OCI-LY1 (cell line): ENCODE data around the gene ATP8B2.
A peak's percentile ranks its signal among the peaks of the same experiment; 100 is the strongest.

Source experiments
- H2AFZ ChIP-seq: fragments of 200-600 bp; sonication (generic), shearing (Covaris generic); 2 replicates; pipeline ENCODE4 v1.6.0; 2014; ENCODE audit warnings: antibody characterized with exemption, mild to moderate bottlenecking, low read length
- H3F3A ChIP-seq: fragments of 200-600 bp; sonication (generic), shearing (Covaris generic); 2 replicates; pipeline ENCODE4 v1.6.0; 2014; ENCODE audit warnings: mild to moderate bottlenecking, antibody characterized with exemption, low read length, moderate library complexity; ENCODE audit not compliant: insufficient read depth
- H3K27ac ChIP-seq: fragments of 200-600 bp; sonication (generic); 2 replicates; pipeline ENCODE4 v1.5.1; 2014; ENCODE audit warnings: low read length, mixed run types, mild to moderate bottlenecking, low read depth; ENCODE audit not compliant: poor library complexity, severe bottlenecking
- H3K27me3 ChIP-seq: fragments of 200-600 bp; sonication (generic); 2 replicates; pipeline ENCODE4 v1.6.0; 2014; ENCODE audit warnings: antibody characterized with exemption, mild to moderate bottlenecking, low read length, moderate library complexity; ENCODE audit not compliant: insufficient read depth
- H3K36me3 ChIP-seq: fragments of 200-600 bp; sonication (generic); 2 replicates; pipeline ENCODE4 v1.6.1; 2014; ENCODE audit warnings: mild to moderate bottlenecking, antibody characterized with exemption, low read length, moderate library complexity, mixed read lengths; ENCODE audit not compliant: insufficient read depth
- H3K4me1 ChIP-seq: fragments of 200-600 bp; sonication (generic); 2 replicates; pipeline ENCODE4 v1.5.1; 2014; ENCODE audit warnings: mild to moderate bottlenecking, low read length, moderate library complexity; ENCODE audit not compliant: insufficient read depth, severe bottlenecking
- H3K4me2 ChIP-seq: fragments of 200-600 bp; sonication (generic), shearing (Covaris generic); 2 replicates; pipeline ENCODE4 v1.6.1; 2014; ENCODE audit warnings: low read length
- H3K4me3 ChIP-seq: fragments of 200-600 bp; sonication (generic); 2 replicates; pipeline ENCODE4 v1.5.1; 2014; ENCODE audit warnings: low read length, low read depth, mild to moderate bottlenecking, mixed read lengths; ENCODE audit not compliant: poor library complexity, severe bottlenecking
- H3K79me2 ChIP-seq: fragments of 200-600 bp; shearing (Covaris generic); 2 replicates; pipeline ENCODE4 v1.6.1; 2016; ENCODE audit warnings: mixed run types, low read length, mixed read lengths; ENCODE audit not compliant: insufficient read depth
- H3K9ac ChIP-seq: fragments of 200-600 bp; sonication (generic), shearing (Covaris generic); 2 replicates; pipeline ENCODE4 v1.6.1; 2014; ENCODE audit warnings: mild to moderate bottlenecking, low read length, mixed read lengths
- H3K9me2 ChIP-seq: fragments of 200-600 bp; sonication (generic), shearing (Covaris generic); 2 replicates; pipeline ENCODE4 v1.6.1; 2014; ENCODE audit warnings: low read depth, mild to moderate bottlenecking, low read length, mixed read lengths
- H3K9me3 ChIP-seq: fragments of 200-600 bp; shearing (Covaris generic); 2 replicates; pipeline ENCODE4 v1.6.1; 2014; ENCODE audit warnings: low read length, mixed read lengths
- H4K20me1 ChIP-seq: fragments of 200-600 bp; sonication (generic), shearing (Covaris generic); 2 replicates; pipeline ENCODE4 v1.6.0; 2016; ENCODE audit warnings: mild to moderate bottlenecking, low read length; ENCODE audit not compliant: insufficient read depth
- EZH2 ChIP-seq: fragments of 200-600 bp; sonication (generic), shearing (Covaris generic); IDR thresholded peaks from 2 replicates; pipeline ENCODE4 v1.8.0; 2017; ENCODE audit warnings: borderline replicate concordance, mixed run types, mild to moderate bottlenecking, antibody characterized with exemption, low read length, moderate library complexity, mixed read lengths
- TF ChIP-seq, protein P1 (sequence below): fragments of 200-600 bp; sonication (generic), shearing (Covaris generic); IDR thresholded peaks from 2 replicates; pipeline ENCODE4 v1.5.1; 2017; ENCODE audit warnings: mild to moderate bottlenecking, antibody characterized with exemption, low read length, moderate library complexity, mixed read lengths

The ATP8B2 gene

GRCh38 chr1:154324241-154324640 is 1.1 kb upstream of the ATP8B2 start:
- Histone ChIP-seq H3K4me1 (peaks cover 24% of the 10 kb centered on the region), H2AFZ (no peak overlapping the region), H3K36me3 (no peaks in the 10 kb centered on the region), H3K9me2 (no peaks in the 10 kb centered on the region), H3F3A (no peaks in the 10 kb centered on the region), H3K79me2 (no peaks in the 10 kb centered on the region), H3K4me2 (peak overlapping the region; percentile 99), H4K20me1 (no peaks in the 10 kb centered on the region), H3K27me3 (peaks cover 2% of the 10 kb centered on the region; the same call in 1 of the 2 replicates), H3K27ac (no peak overlapping the region), H3K9ac (no peak overlapping the region), H3K9me3 (no peaks in the 10 kb centered on the region), H3K4me3 (peak overlapping the region; percentile 91)
- TF ChIP-seq, protein P1, sequence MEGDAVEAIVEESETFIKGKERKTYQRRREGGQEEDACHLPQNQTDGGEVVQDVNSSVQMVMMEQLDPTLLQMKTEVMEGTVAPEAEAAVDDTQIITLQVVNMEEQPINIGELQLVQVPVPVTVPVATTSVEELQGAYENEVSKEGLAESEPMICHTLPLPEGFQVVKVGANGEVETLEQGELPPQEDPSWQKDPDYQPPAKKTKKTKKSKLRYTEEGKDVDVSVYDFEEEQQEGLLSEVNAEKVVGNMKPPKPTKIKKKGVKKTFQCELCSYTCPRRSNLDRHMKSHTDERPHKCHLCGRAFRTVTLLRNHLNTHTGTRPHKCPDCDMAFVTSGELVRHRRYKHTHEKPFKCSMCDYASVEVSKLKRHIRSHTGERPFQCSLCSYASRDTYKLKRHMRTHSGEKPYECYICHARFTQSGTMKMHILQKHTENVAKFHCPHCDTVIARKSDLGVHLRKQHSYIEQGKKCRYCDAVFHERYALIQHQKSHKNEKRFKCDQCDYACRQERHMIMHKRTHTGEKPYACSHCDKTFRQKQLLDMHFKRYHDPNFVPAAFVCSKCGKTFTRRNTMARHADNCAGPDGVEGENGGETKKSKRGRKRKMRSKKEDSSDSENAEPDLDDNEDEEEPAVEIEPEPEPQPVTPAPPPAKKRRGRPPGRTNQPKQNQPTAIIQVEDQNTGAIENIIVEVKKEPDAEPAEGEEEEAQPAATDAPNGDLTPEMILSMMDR, result no peak
- TF ChIP-seq EZH2, result no peak

DNA sequence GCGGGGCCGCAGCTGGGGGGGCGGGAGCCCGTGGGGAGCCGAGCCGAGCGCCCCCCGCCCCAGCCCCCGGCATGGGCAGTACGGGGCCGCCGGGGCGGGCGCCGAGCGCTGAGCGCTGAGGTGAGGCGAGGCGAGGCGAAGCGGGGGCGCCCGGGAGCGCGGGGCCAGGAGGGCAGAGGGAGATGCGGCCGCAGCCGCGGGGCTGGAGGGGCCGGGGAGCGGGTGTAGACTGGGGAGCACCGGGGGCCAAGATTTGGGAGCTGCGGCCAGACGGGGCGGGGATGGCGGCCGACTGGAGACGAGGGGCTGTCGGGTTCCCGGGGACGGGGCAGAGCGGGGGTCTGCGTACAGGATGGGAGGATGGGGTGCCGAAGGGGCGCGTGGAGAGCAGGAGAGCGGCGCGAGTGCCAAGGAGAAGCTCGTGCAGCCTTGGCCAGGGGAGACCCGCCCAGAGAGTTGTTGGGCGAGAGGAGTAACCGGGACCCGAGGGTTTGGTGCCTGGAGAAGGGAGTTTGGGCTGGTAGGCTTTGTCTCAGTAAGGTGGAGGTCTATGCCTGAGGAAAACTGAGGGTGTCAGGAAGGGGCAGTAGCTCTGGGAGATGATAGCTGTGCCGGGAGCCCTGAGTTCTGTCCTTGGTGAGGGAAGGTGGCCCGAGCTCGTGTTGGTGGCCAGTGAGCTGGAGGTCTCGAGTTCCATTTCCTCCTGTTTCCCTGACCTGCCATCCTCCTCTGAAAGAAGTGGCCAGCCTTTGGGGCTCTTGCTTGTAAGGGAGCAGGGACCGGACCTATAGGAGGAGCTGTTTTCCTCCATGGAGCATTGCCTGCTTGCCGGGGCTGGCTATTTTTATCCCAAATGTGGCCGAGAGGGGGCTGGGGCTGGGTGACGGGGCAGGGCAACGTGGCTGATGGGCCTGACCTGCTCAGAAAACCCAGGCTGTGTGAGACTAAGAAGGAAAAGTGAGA is 539 bp downstream of the ATP8B2 start:
- Histone ChIP-seq H3K9me3 (no peaks in the 10 kb centered on the region), H3K36me3 (no peaks in the 10 kb centered on the region), H2AFZ (no peak overlapping the region)

GRCh38 chr1:154326546-154327465 is 1.5 kb downstream of the ATP8B2 start:
- no peaks in the 10 kb centered on the region for H4K20me1 ChIP-seq
- no peaks in the 10 kb centered on the region for H3K36me3 ChIP-seq
- no peak overlapping the region for H2AFZ ChIP-seq
- H3K4me3 ChIP-seq, result no peak overlapping the region
- no peaks in the 10 kb centered on the region for H3K9me2 ChIP-seq
- peak overlapping the region; percentile 99; the same call in 1 of the 2 replicates for H3K4me2 ChIP-seq
- H3K4me1 ChIP-seq, result peaks cover 24% of the 10 kb centered on the region
- no peak for TF ChIP-seq EZH2
- TF ChIP-seq, protein P1, result no peak
- H3K27ac ChIP-seq, result no peak overlapping the region
- H3K27me3 ChIP-seq, result 0 out of 2 replicates have a peak, but pooled peaks cover 4% of the 10 kb centered on the region
- no peaks in the 10 kb centered on the region for H3K9me3 ChIP-seq
- no peaks in the 10 kb centered on the region for H3K79me2 ChIP-seq
- no peaks in the 10 kb centered on the region for H3F3A ChIP-seq
- H3K9ac ChIP-seq, result no peak overlapping the region

More for the DNA sequence above, 539 bp downstream of the ATP8B2 start:
- TF ChIP-seq EZH2, result no peak
- TF ChIP-seq, protein P1, result peak; percentile 16; the same call in 1 of the 2 replicates
- Histone ChIP-seq H3K4me1 (peaks cover 24% of the 10 kb centered on the region), H3K9me2 (no peaks in the 10 kb centered on the region), H3K4me3 (peak overlapping the region; percentile 91), H4K20me1 (no peaks in the 10 kb centered on the region), H3F3A (no peaks in the 10 kb centered on the region), H3K27ac (no peak overlapping the region), H3K27me3 (0 out of 2 replicates have a peak, but pooled peaks cover 4% of the 10 kb centered on the region), H3K79me2 (no peaks in the 10 kb centered on the region), H3K4me2 (peak overlapping the region; percentile 99), H3K9ac (peak overlapping the region; percentile 45; the same call in 1 of the 2 replicates)
